ENCODE measurements around the gene ESR2. TPM values are rescaled to one million over a fixed set of nuclear protein-coding genes. Genes with fewer than 3 reads are reported as not detected.

Gene ESR2
- total and polyA plus RNA-seq, 7 experiments from 2014 or later = 0.07 to 0.19 (median 0.12) TPM; not detected in 2

DNA sequence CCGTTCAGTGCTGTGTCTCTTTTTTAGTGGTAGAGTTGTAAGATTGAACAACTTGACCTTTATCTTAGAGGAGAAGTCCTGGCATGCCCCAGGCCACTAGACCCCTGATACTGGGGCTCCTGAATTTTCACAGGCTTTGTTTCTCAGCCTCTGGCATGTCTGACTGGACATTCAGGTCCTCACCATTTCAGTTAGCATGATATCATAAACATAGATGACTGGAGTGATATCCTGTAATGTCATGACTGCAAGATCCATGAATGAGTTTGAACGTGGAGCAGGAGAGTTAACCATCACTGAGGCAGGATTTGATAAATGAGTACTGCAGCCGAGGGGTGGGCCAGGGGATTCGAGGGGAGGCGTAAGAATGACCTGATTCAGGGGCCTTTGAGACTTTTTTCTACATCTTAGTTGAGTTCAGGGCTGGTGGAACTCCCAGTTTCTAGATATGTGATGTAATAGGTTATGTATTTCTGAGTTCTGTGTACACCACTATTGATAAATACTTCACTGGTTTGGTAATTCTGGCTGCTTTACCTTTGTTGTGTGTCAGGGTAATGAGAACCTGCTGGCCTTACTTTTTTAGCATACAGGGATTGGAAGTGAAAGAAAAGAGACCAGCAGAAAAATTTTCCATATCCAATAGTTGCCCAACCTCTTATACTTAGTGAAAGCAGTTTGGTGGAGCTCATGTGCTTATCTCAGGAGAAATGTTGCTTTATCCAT lies 224.4 kb downstream of the ESR2 start:
- Mint-ChIP-seq H3K4me1 (peaks cover 0 to 1% (median 0%) of the 10 kb centered on the region in 7 donors), H3K9me3 (no peaks in the 10 kb centered on the region), H3K27ac (no peak overlapping the region), H3K4me3 (no peak overlapping the region), H3K27me3 (no peaks in the 10 kb centered on the region), H3K36me3 (peaks cover 10 to 71% (median 35%) of the 10 kb centered on the region in 5 donors)
- no peak for DNase-seq
- ChIA-PET CTCF (no interaction called here), POLR2A (no interaction called here)
- ATAC-seq = no peak
- H3K27ac ChIP-seq (ENCODE audit: low read depth, low read length) = no peak overlapping the region
- H3K4me3 ChIP-seq (ENCODE audit: low read length) = no peak overlapping the region
- no peaks in the 10 kb centered on the region for H3K9me3 ChIP-seq (ENCODE audit: control insufficient read depth in 2 of 3, low read length in 3 of 3)
- intact Hi-C loops (cut with micrococcal nuclease) = loop anchor here in 1 of 2 donors (5.0 kb wide), 1 partner anchor 83 kb away; no protein-coding TSS in a partner anchor
- H3K36me3 ChIP-seq (ENCODE audit: control insufficient read depth in 2 of 3, insufficient read depth in 3 of 3, low read length in 3 of 3) = peaks cover 0 to 42% (median 25%) of the 10 kb centered on the region in 3 experiments
- no peaks in the 10 kb centered on the region for H3K4me1 ChIP-seq (ENCODE audit: control insufficient read depth in 2 of 2, insufficient read depth in 2 of 2, low read length in 2 of 2)
- no peaks in the 10 kb centered on the region for H3K27me3 ChIP-seq (ENCODE audit: control insufficient read depth in 2 of 2, insufficient read depth in 2 of 2, low read length in 2 of 2)

DNA sequence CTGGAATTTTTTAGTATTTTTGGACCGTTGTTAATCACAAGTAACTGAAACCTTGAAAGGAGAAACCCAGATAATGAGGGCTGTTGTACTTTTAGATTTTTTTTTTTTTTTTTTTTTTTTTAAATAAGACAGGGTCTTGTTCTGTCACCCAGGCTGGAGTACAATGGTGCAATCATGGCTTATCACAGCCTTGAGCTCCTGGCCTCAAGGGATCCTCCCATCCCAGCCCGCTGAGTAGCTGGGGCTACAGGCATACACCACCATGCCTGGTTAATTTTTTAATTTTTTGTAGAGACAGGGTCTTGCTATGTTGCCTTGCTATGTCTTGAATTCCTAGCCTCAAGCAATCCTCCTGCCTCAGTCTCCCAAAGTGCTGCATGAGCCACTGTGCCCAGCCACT lies 229.7 kb downstream of the ESR2 start:
- H3K27me3 Mint-ChIP-seq = no peaks in the 10 kb centered on the region
- Histone ChIP-seq H3K4me1 (ENCODE audit: control insufficient read depth in 2 of 2, insufficient read depth in 2 of 2, low read length in 2 of 2) (no peaks in the 10 kb centered on the region), H3K27me3 (ENCODE audit: control insufficient read depth in 2 of 2, insufficient read depth in 2 of 2, low read length in 2 of 2) (no peaks in the 10 kb centered on the region), H3K27ac (ENCODE audit: low read depth, low read length) (no peak overlapping the region), H3K9me3 (ENCODE audit: control insufficient read depth in 2 of 3, low read length in 3 of 3) (no peaks in the 10 kb centered on the region), H3K36me3 (ENCODE audit: control insufficient read depth in 2 of 3, insufficient read depth in 3 of 3, low read length in 3 of 3) (peaks cover 0 to 27% (median 11%) of the 10 kb centered on the region in 3 experiments), H3K4me3 (ENCODE audit: low read length) (no peak overlapping the region)
- DNase-seq = no peak
- ATAC-seq = no peak
- peaks cover 0 to 3% (median 0%) of the 10 kb centered on the region in 7 donors for H3K4me1 Mint-ChIP-seq
- ChIA-PET CTCF (no interaction called here), POLR2A (no interaction called here)
- H3K4me3 Mint-ChIP-seq = no peak overlapping the region
- intact Hi-C loops (cut with micrococcal nuclease) = no loop called here
- no peak overlapping the region for H3K27ac Mint-ChIP-seq
- peaks cover 13 to 44% (median 26%) of the 10 kb centered on the region in 5 donors for H3K36me3 Mint-ChIP-seq
- no peaks in the 10 kb centered on the region for H3K9me3 Mint-ChIP-seq

DNA sequence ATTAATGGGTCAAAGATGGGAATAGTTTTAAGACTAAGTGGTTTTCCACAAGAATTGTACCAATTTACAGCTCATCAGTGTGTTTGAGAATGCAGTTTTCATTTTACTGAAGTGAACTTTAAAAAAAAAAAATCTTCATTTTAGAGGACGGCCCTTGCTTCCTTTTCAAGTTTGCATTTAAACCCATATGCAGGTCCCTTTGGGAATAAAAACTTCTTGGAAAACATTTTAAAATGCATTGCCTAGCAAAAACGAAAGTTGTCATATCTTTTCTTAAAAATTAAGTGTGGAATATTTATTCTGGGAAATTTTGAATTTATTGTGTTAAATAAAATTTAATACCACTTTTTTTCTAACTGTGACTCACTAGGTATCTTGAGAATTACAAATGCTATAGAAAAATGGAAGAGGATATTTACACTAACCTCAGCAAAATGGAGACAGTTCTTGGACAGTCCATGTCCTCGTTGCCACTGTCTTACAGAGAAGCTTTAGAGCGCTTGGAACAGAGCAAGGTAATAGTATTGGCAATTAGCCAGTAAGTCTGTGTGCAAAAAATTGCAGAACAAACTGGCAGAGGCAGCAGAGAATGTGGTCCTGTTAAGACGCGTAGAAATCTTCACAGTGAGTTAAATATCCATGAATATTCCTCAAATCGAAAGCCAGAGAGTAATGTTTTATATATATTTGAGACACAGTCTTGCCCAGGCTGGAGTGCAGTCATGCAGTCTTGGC lies 231.6 kb downstream of the ESR2 start:
- no peak for DNase-seq
- Histone ChIP-seq H3K9me3 (ENCODE audit: control insufficient read depth in 2 of 3, low read length in 3 of 3) (no peaks in the 10 kb centered on the region), H3K27me3 (ENCODE audit: control insufficient read depth in 2 of 2, insufficient read depth in 2 of 2, low read length in 2 of 2) (no peaks in the 10 kb centered on the region), H3K36me3 (ENCODE audit: control insufficient read depth in 2 of 3, insufficient read depth in 3 of 3, low read length in 3 of 3) (peaks cover 0 to 33% (median 11%) of the 10 kb centered on the region in 3 experiments), H3K4me3 (ENCODE audit: low read length) (no peak overlapping the region), H3K27ac (ENCODE audit: low read depth, low read length) (no peak overlapping the region), H3K4me1 (ENCODE audit: control insufficient read depth in 2 of 2, insufficient read depth in 2 of 2, low read length in 2 of 2) (no peaks in the 10 kb centered on the region)
- Mint-ChIP-seq H3K27me3 (no peaks in the 10 kb centered on the region), H3K4me3 (no peak overlapping the region), H3K9me3 (peaks cover 0 to 1% (median 0%) of the 10 kb centered on the region in 11 donors), H3K36me3 (peaks cover 17 to 54% (median 32%) of the 10 kb centered on the region in 5 donors), H3K4me1 (peaks cover 0 to 5% (median 0%) of the 10 kb centered on the region in 7 donors), H3K27ac (no peak overlapping the region)
- ChIA-PET POLR2A (no interaction called here), CTCF (no interaction called here)
- no peak for ATAC-seq
- intact Hi-C loops (cut with micrococcal nuclease) = no loop called here

DNA sequence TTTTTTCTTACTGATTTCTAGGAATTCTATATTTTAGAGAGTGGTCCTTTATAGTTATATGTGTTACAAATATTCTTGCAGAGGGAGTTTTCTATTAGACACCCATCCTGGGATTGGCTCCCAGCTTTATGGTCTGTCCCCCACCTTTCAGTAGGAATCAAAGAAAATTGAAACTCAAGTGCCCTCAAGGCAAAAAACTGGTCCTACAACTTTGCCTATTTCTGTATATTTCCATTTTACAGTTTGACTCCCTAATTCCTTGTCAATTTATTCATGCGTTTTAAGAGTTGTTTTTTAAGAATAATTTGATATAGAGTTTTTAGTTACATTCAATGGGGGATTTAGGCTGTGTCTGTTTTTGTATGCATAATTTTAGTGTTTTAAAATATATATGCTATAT lies 232.5 kb downstream of the ESR2 start:
- Histone ChIP-seq H3K36me3 (ENCODE audit: control insufficient read depth in 2 of 3, insufficient read depth in 3 of 3, low read length in 3 of 3) (peaks cover 0 to 32% (median 11%) of the 10 kb centered on the region in 3 experiments), H3K27me3 (ENCODE audit: control insufficient read depth in 2 of 2, insufficient read depth in 2 of 2, low read length in 2 of 2) (no peaks in the 10 kb centered on the region), H3K4me1 (ENCODE audit: control insufficient read depth in 2 of 2, insufficient read depth in 2 of 2, low read length in 2 of 2) (no peaks in the 10 kb centered on the region), H3K9me3 (ENCODE audit: control insufficient read depth in 2 of 3, low read length in 3 of 3) (no peaks in the 10 kb centered on the region), H3K27ac (ENCODE audit: low read depth, low read length) (no peak overlapping the region), H3K4me3 (ENCODE audit: low read length) (no peak overlapping the region)
- POLR2A ChIA-PET = no interaction called here
- Mint-ChIP-seq H3K36me3 (peaks cover 22 to 56% (median 33%) of the 10 kb centered on the region in 5 donors), H3K27me3 (no peaks in the 10 kb centered on the region), H3K4me1 (peaks cover 0 to 5% (median 0%) of the 10 kb centered on the region in 7 donors), H3K9me3 (peaks cover 0 to 1% (median 0%) of the 10 kb centered on the region in 11 donors), H3K4me3 (no peak overlapping the region), H3K27ac (no peak overlapping the region)
- ATAC-seq (no peak), DNase-seq (no peak)
- intact Hi-C loops (cut with micrococcal nuclease) = no loop called here
- CTCF ChIA-PET = no interaction called here

DNA sequence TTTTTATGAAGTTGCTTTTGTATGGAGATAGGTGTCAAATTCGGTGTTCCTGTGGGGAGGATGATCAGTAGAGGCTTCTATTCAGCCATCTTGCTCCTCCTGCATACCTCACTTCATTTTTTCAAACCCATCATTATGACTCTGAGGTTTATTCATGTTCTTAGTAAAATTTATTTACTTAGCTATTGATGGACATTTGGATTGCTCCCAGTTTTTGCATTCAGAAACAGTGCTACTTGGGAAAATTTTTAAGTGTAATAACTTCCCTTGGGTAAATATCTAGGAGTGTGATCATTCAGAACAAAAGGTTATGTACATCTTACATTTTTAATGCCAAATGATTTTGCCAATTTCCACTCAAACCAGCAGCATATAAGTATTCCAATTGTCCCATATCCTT lies 233.1 kb downstream of the ESR2 start:
- ATAC-seq (no peak), DNase-seq (no peak)
- H3K4me1 Mint-ChIP-seq = peaks cover 0 to 5% (median 0%) of the 10 kb centered on the region in 7 donors
- no peaks in the 10 kb centered on the region for H3K9me3 ChIP-seq (ENCODE audit: control insufficient read depth in 2 of 3, low read length in 3 of 3)
- ChIA-PET CTCF (no interaction called here), POLR2A (no interaction called here)
- H3K36me3 Mint-ChIP-seq = peaks cover 20 to 56% (median 29%) of the 10 kb centered on the region in 5 donors
- H3K4me1 ChIP-seq (ENCODE audit: control insufficient read depth in 2 of 2, insufficient read depth in 2 of 2, low read length in 2 of 2) = no peaks in the 10 kb centered on the region
- H3K9me3 Mint-ChIP-seq = peaks cover 0 to 1% (median 0%) of the 10 kb centered on the region in 11 donors
- no peak overlapping the region for H3K4me3 Mint-ChIP-seq
- peaks cover 0 to 31% (median 11%) of the 10 kb centered on the region in 3 experiments for H3K36me3 ChIP-seq (ENCODE audit: control insufficient read depth in 2 of 3, insufficient read depth in 3 of 3, low read length in 3 of 3)
- no peaks in the 10 kb centered on the region for H3K27me3 Mint-ChIP-seq
- intact Hi-C loops (cut with micrococcal nuclease) = no loop called here
- no peak overlapping the region for H3K27ac ChIP-seq (ENCODE audit: low read depth, low read length)
- H3K4me3 ChIP-seq (ENCODE audit: low read length) = no peak overlapping the region
- H3K27me3 ChIP-seq (ENCODE audit: control insufficient read depth in 2 of 2, insufficient read depth in 2 of 2, low read length in 2 of 2) = no peaks in the 10 kb centered on the region
- H3K27ac Mint-ChIP-seq = no peak overlapping the region

DNA sequence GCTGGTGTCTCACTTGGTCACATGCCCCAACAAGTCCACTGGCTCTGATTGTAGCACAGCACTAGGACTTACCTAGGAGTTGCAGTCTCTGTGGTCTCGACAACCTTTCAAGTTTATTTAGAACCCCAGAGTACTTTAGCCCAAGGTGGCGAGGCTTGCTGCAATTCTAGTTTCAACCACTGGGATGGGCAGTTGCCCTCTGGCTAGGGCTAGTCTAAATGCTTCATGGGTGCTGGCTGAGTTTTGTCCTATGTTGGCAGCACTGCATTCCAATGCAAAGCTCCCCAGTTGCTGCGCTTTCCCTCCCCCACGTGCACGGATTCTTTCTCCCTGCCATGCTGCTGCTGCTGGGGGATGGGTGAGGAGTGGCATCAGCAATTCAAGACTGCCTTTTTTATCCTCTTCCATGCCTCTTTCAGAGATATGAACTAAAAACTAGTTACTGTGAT lies 233.5 kb downstream of the ESR2 start:
- no peaks in the 10 kb centered on the region for H3K27me3 ChIP-seq (ENCODE audit: control insufficient read depth in 2 of 2, insufficient read depth in 2 of 2, low read length in 2 of 2)
- H3K36me3 ChIP-seq (ENCODE audit: control insufficient read depth in 2 of 3, insufficient read depth in 3 of 3, low read length in 3 of 3) = peaks cover 0 to 34% (median 11%) of the 10 kb centered on the region in 3 experiments
- ChIA-PET POLR2A (no interaction called here), CTCF (no interaction called here)
- peaks cover 20 to 60% (median 34%) of the 10 kb centered on the region in 5 donors for H3K36me3 Mint-ChIP-seq
- H3K4me3 Mint-ChIP-seq = no peak overlapping the region
- no peaks in the 10 kb centered on the region for H3K4me1 ChIP-seq (ENCODE audit: control insufficient read depth in 2 of 2, insufficient read depth in 2 of 2, low read length in 2 of 2)
- no peak overlapping the region for H3K27ac Mint-ChIP-seq
- H3K4me1 Mint-ChIP-seq = peaks cover 0 to 5% (median 0%) of the 10 kb centered on the region in 7 donors
- peaks cover 0 to 1% (median 0%) of the 10 kb centered on the region in 11 donors for H3K9me3 Mint-ChIP-seq
- H3K9me3 ChIP-seq (ENCODE audit: control insufficient read depth in 2 of 3, low read length in 3 of 3) = no peaks in the 10 kb centered on the region
- no peak overlapping the region for H3K4me3 ChIP-seq (ENCODE audit: low read length)
- no peak overlapping the region for H3K27ac ChIP-seq (ENCODE audit: low read depth, low read length)
- no peak for ATAC-seq
- intact Hi-C loops (cut with micrococcal nuclease) = no loop called here
- no peak for DNase-seq
- no peaks in the 10 kb centered on the region for H3K27me3 Mint-ChIP-seq
